ENCODE data around the gene TBCEL.

The TBCEL gene

GRCh38 chr11:121119440-121119839 lies 95.5 kb downstream of the TBCEL start:
- no peaks in the 10 kb centered on the region for H3K79me2 ChIP-seq (ENCODE audit: control insufficient read depth, insufficient read depth, low read length)
- no peak for DNase-seq
- no peak overlapping the region for H3K18ac ChIP-seq (ENCODE audit: low read length)
- no peak overlapping the region for H3K27ac ChIP-seq (ENCODE audit: low read depth, low read length)
- H2BK15ac ChIP-seq (replicated peaks; ENCODE audit: low read depth) = no peak overlapping the region
- no peak overlapping the region for H3K4ac ChIP-seq (ENCODE audit: low read depth, low read length)
- no peak overlapping the region for H3K56ac ChIP-seq (ENCODE audit: low read length)
- no peak overlapping the region for H3K9ac ChIP-seq (ENCODE audit: low read length)
- H3K4me3 ChIP-seq (ENCODE audit: low read length) = no peak overlapping the region
- H2BK120ac ChIP-seq (ENCODE audit: low read depth, low read length) = no peak overlapping the region
- no peak overlapping the region for H4K5ac ChIP-seq (ENCODE audit: low read length)
- H2AK5ac ChIP-seq (ENCODE audit: low read length) = no peak overlapping the region
- H2BK5ac ChIP-seq (ENCODE audit: low read length) = no peak overlapping the region
- H3K23ac ChIP-seq (ENCODE audit: low read length) = no peak overlapping the region
- H3K4me1 ChIP-seq (ENCODE audit: control insufficient read depth, low read depth, low read length) = no peaks in the 10 kb centered on the region
- no peaks in the 10 kb centered on the region for H3K27me3 ChIP-seq (ENCODE audit: insufficient read depth, low read length, poor library complexity)
- WGBS (ENCODE audit: extremely low coverage, insufficient coverage, low lambda C conversion rate) = no CpG with 5 or more reads among the region's 1 CpG
- H4K8ac ChIP-seq (ENCODE audit: low read depth, low read length) = no peak overlapping the region
- H3K79me1 ChIP-seq (ENCODE audit: low read length) = no peaks in the 10 kb centered on the region
- H3K36me3 ChIP-seq (ENCODE audit: control insufficient read depth, insufficient read depth, low read length) = no peaks in the 10 kb centered on the region
- H3K4me2 ChIP-seq (ENCODE audit: low read length) = no peak overlapping the region

- Histone ChIP-seq H3K4me3 (ENCODE audit: low read length) (no peak overlapping the region), H2BK5ac (ENCODE audit: low read length) (no peak overlapping the region), H2AK5ac (ENCODE audit: low read length) (no peak overlapping the region), H3K27ac (ENCODE audit: low read depth, low read length) (no peak overlapping the region), H3K36me3 (ENCODE audit: control insufficient read depth, insufficient read depth, low read length) (no peaks in the 10 kb centered on the region), H3K79me2 (ENCODE audit: control insufficient read depth, insufficient read depth, low read length) (no peaks in the 10 kb centered on the region), H3K4me2 (ENCODE audit: low read length) (no peak overlapping the region), H2BK15ac (replicated peaks; ENCODE audit: low read depth) (no peak overlapping the region), H3K4ac (ENCODE audit: low read depth, low read length) (no peak overlapping the region), H3K23ac (ENCODE audit: low read length) (no peak overlapping the region), H4K5ac (ENCODE audit: low read length) (no peak overlapping the region), H3K56ac (ENCODE audit: low read length) (no peak overlapping the region), H3K4me1 (ENCODE audit: control insufficient read depth, low read depth, low read length) (no peaks in the 10 kb centered on the region), H4K8ac (ENCODE audit: low read depth, low read length) (no peak overlapping the region), H3K79me1 (ENCODE audit: low read length) (no peaks in the 10 kb centered on the region), H3K18ac (ENCODE audit: low read length) (no peak overlapping the region), H2BK120ac (ENCODE audit: low read depth, low read length) (no peak overlapping the region), H3K9ac (ENCODE audit: low read length) (no peak overlapping the region), H3K27me3 (ENCODE audit: insufficient read depth, low read length, poor library complexity) (no peaks in the 10 kb centered on the region)
- WGBS (ENCODE audit: extremely low coverage, insufficient coverage, low lambda C conversion rate) = no CpG with 5 or more reads among the region's 3 CpGs
- DNase-seq = no peak
Measured at GRCh38 chr11:121122328-121122727, 98.4 kb downstream of the TBCEL start.

- no peak overlapping the region for H4K8ac ChIP-seq (ENCODE audit: low read depth, low read length)
- H3K79me2 ChIP-seq (ENCODE audit: control insufficient read depth, insufficient read depth, low read length) = no peaks in the 10 kb centered on the region
- DNase-seq = no peak
- H3K4me3 ChIP-seq (ENCODE audit: low read length) = no peak overlapping the region
- H2AK5ac ChIP-seq (ENCODE audit: low read length) = no peak overlapping the region
- H3K27me3 ChIP-seq (ENCODE audit: insufficient read depth, low read length, poor library complexity) = no peaks in the 10 kb centered on the region
- H2BK120ac ChIP-seq (ENCODE audit: low read depth, low read length) = no peak overlapping the region
- no peak overlapping the region for H3K27ac ChIP-seq (ENCODE audit: low read depth, low read length)
- H2BK5ac ChIP-seq (ENCODE audit: low read length) = no peak overlapping the region
- H3K4me2 ChIP-seq (ENCODE audit: low read length) = no peak overlapping the region
- H4K5ac ChIP-seq (ENCODE audit: low read length) = no peak overlapping the region
- H3K23ac ChIP-seq (ENCODE audit: low read length) = no peak overlapping the region
- H3K4me1 ChIP-seq (ENCODE audit: control insufficient read depth, low read depth, low read length) = no peaks in the 10 kb centered on the region
- no peaks in the 10 kb centered on the region for H3K36me3 ChIP-seq (ENCODE audit: control insufficient read depth, insufficient read depth, low read length)
- H3K79me1 ChIP-seq (ENCODE audit: low read length) = no peaks in the 10 kb centered on the region
- H3K18ac ChIP-seq (ENCODE audit: low read length) = no peak overlapping the region
- no peak overlapping the region for H2BK15ac ChIP-seq (replicated peaks; ENCODE audit: low read depth)
- no peak overlapping the region for H3K4ac ChIP-seq (ENCODE audit: low read depth, low read length)
- H3K9ac ChIP-seq (ENCODE audit: low read length) = no peak overlapping the region
- WGBS (ENCODE audit: extremely low coverage, insufficient coverage, low lambda C conversion rate) = no CpG with 5 or more reads among the region's 6 CpGs
- no peak overlapping the region for H3K56ac ChIP-seq (ENCODE audit: low read length)
Measured at GRCh38 chr11:121123496-121124069, 99.7 kb downstream of the TBCEL start.

- Histone ChIP-seq H2BK15ac (replicated peaks; ENCODE audit: low read depth) (no peak overlapping the region), H2BK5ac (ENCODE audit: low read length) (no peak overlapping the region), H3K27ac (ENCODE audit: low read depth, low read length) (no peak overlapping the region), H3K79me2 (ENCODE audit: control insufficient read depth, insufficient read depth, low read length) (no peaks in the 10 kb centered on the region), H4K8ac (ENCODE audit: low read depth, low read length) (no peak overlapping the region), H3K4me1 (ENCODE audit: control insufficient read depth, low read depth, low read length) (no peaks in the 10 kb centered on the region), H4K5ac (ENCODE audit: low read length) (no peak overlapping the region), H3K4me2 (ENCODE audit: low read length) (no peak overlapping the region), H3K27me3 (ENCODE audit: insufficient read depth, low read length, poor library complexity) (no peaks in the 10 kb centered on the region), H2BK120ac (ENCODE audit: low read depth, low read length) (no peak overlapping the region), H3K23ac (ENCODE audit: low read length) (no peak overlapping the region), H3K9ac (ENCODE audit: low read length) (no peak overlapping the region), H2AK5ac (ENCODE audit: low read length) (no peak overlapping the region), H3K4me3 (ENCODE audit: low read length) (no peak overlapping the region), H3K56ac (ENCODE audit: low read length) (no peak overlapping the region), H3K18ac (ENCODE audit: low read length) (no peak overlapping the region), H3K4ac (ENCODE audit: low read depth, low read length) (no peak overlapping the region), H3K79me1 (ENCODE audit: low read length) (no peaks in the 10 kb centered on the region), H3K36me3 (ENCODE audit: control insufficient read depth, insufficient read depth, low read length) (no peaks in the 10 kb centered on the region)
- DNase-seq = no peak
- WGBS (ENCODE audit: extremely low coverage, insufficient coverage, low lambda C conversion rate) = no CpG with 5 or more reads among the region's 30 CpGs
Measured at GRCh38 chr11:121127809-121128208, 103.9 kb downstream of the TBCEL start.

GRCh38 chr11:121129362-121130340 lies 105.7 kb downstream of the TBCEL start:
- no peak overlapping the region for H3K56ac ChIP-seq (ENCODE audit: low read length)
- no peak overlapping the region for H3K4me3 ChIP-seq (ENCODE audit: low read length)
- H3K4me1 ChIP-seq (ENCODE audit: control insufficient read depth, low read depth, low read length) = peaks cover 2% of the 10 kb centered on the region
- no peak overlapping the region for H2BK15ac ChIP-seq (replicated peaks; ENCODE audit: low read depth)
- H3K79me2 ChIP-seq (ENCODE audit: control insufficient read depth, insufficient read depth, low read length) = no peaks in the 10 kb centered on the region
- H3K4me2 ChIP-seq (ENCODE audit: low read length) = no peak overlapping the region
- H2BK5ac ChIP-seq (ENCODE audit: low read length) = no peak overlapping the region
- WGBS (ENCODE audit: extremely low coverage, insufficient coverage, low lambda C conversion rate) = no CpG with 5 or more reads among the region's 29 CpGs
- H4K8ac ChIP-seq (ENCODE audit: low read depth, low read length) = no peak overlapping the region
- DNase-seq = peak; percentile 11
- H3K79me1 ChIP-seq (ENCODE audit: low read length) = no peaks in the 10 kb centered on the region
- H3K23ac ChIP-seq (ENCODE audit: low read length) = no peak overlapping the region
- H3K27me3 ChIP-seq (ENCODE audit: insufficient read depth, low read length, poor library complexity) = no peaks in the 10 kb centered on the region
- H3K9ac ChIP-seq (ENCODE audit: low read length) = no peak overlapping the region
- H2AK5ac ChIP-seq (ENCODE audit: low read length) = no peak overlapping the region
- no peaks in the 10 kb centered on the region for H3K36me3 ChIP-seq (ENCODE audit: control insufficient read depth, insufficient read depth, low read length)
- H3K18ac ChIP-seq (ENCODE audit: low read length) = no peak overlapping the region
- no peak overlapping the region for H3K27ac ChIP-seq (ENCODE audit: low read depth, low read length)
- no peak overlapping the region for H3K4ac ChIP-seq (ENCODE audit: low read depth, low read length)
- H4K5ac ChIP-seq (ENCODE audit: low read length) = no peak overlapping the region
- no peak overlapping the region for H2BK120ac ChIP-seq (ENCODE audit: low read depth, low read length)
